ENCODE measurements around the gene ZNF362.
"Not testable (repeated sequence)": the region's sequence is repeated elsewhere in the genome, so short reads cannot be mapped to it uniquely, and the experiment has no call there.

ZNF362 gene

DNA sequence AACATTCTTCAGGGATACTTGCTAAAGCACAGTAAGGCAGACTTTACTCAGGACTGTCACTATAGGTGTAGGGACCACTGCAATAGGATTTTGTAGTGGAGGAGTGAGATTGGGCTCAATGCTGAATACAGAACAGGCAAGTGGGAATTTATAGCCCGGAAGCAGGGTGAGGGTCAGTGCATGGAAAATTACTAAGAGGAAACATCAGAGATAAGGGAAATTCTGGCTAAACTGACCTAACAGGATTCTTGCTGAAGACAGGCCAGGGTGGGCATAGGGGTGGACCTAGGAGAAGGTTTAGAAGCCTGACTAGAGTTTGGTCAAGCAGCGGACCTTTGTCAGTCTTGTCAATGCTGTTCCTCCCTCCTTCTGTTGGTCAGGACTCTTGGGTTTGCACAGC is 20.8 kb upstream of the ZNF362 start:
- H3K4me3 ChIP-seq (ENCODE audit: low read depth, low read length), result no peak overlapping the region
- TF ChIP-seq, protein P1, sequence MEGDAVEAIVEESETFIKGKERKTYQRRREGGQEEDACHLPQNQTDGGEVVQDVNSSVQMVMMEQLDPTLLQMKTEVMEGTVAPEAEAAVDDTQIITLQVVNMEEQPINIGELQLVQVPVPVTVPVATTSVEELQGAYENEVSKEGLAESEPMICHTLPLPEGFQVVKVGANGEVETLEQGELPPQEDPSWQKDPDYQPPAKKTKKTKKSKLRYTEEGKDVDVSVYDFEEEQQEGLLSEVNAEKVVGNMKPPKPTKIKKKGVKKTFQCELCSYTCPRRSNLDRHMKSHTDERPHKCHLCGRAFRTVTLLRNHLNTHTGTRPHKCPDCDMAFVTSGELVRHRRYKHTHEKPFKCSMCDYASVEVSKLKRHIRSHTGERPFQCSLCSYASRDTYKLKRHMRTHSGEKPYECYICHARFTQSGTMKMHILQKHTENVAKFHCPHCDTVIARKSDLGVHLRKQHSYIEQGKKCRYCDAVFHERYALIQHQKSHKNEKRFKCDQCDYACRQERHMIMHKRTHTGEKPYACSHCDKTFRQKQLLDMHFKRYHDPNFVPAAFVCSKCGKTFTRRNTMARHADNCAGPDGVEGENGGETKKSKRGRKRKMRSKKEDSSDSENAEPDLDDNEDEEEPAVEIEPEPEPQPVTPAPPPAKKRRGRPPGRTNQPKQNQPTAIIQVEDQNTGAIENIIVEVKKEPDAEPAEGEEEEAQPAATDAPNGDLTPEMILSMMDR (IDR thresholded peaks at IDR 0.05; ENCODE audit: low read depth, low read length, missing control alignments), result no peak
- DNase-seq (ENCODE audit: low read depth), result no peak

DNA sequence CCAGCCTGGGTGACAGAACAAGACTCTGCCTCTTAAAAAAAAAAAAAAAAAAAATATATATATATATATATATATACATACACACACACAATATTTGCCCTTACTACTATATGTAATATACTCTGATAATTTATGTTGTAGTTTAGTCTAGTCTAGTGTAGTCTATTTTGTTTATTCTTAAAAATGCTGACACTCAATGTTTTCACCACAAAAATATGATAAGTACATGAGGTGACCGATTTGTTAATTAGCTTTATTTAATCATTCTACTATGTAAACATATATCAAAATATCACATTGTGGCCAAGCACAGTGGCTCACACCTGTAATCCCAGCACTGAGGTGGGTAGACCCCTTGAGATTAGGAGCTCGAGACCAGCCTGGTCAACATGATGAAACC is 19.8 kb upstream of the ZNF362 start:
- DNase-seq (ENCODE audit: low read depth), result no peak
- TF ChIP-seq, protein P1 (IDR thresholded peaks at IDR 0.05; ENCODE audit: low read depth, low read length, missing control alignments), result no peak
- no peak overlapping the region for H3K4me3 ChIP-seq (ENCODE audit: low read depth, low read length)

DNA sequence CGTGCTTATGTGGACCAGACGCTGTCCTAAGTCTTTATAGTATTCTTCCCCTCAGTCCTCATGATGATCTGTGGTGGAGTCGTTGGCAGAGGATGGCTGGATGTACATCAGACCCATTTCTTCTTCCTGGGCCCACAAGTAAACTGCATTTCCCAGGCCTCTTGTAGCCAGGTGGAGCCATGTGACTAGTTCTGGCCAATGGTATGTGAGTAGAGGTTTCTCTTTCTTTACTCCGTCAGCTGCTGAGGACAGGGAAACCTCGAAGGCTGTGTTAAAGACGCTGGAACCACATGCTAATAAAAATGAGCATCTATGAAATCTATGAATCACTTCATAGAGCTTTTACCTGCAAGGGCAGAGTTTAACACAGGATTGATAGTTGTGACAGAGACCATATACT is 18.7 kb upstream of the ZNF362 start:
- no peak for DNase-seq (ENCODE audit: low read depth)
- H3K4me3 ChIP-seq (ENCODE audit: low read depth, low read length), result no peak overlapping the region
- TF ChIP-seq, protein P1 (IDR thresholded peaks at IDR 0.05; ENCODE audit: low read depth, low read length, missing control alignments), result no peak

DNA sequence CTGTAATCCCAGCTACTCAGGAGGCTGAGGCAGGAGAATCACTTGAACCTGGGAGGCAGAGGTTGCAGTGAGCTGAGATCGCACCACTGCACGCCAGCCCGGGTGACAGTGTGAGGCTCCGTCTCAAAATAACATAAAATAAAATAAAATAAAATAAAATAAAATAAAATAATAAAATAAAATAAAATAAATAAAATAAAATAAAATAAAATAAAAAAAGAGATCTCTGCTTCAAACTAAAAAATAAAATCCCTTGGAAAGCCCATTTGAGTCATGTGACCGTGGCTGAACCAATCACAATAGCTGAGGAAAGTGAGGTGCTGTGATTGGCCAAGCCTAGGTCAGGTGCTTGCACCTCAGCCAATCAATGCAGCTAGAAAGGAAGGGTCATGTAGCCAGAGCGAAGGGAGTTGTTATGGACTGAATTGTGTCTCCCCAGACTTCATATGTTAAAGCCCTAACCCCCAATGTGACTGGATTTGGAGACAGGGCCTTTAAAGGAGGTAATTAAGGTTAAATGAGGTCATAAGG is 18.0 kb upstream of the ZNF362 start:
- H3K4me3 ChIP-seq (ENCODE audit: low read depth, low read length); DNase-seq (ENCODE audit: low read depth): not testable (repeated sequence)

DNA sequence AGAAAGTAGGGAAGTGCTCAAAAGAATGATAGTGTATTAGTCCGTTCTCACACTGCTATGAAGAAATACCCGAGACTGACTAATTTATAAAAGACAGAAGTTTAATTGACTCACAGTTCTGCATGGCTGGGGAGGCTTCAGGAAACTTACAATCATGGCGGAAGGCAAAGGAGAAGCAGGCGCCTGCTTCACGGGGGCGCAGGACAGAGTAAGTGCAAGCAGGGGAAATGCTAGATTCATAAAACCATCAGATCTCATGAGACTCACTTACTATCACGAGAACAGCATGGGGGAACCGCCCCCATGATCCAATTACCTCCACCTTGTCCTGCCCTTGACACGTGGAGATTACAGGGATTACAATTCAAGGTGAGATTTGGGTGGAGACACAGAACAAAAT is 16.9 kb upstream of the ZNF362 start:
- not testable (repeated sequence) for DNase-seq (ENCODE audit: low read depth); H3K4me3 ChIP-seq (ENCODE audit: low read depth, low read length)

DNA sequence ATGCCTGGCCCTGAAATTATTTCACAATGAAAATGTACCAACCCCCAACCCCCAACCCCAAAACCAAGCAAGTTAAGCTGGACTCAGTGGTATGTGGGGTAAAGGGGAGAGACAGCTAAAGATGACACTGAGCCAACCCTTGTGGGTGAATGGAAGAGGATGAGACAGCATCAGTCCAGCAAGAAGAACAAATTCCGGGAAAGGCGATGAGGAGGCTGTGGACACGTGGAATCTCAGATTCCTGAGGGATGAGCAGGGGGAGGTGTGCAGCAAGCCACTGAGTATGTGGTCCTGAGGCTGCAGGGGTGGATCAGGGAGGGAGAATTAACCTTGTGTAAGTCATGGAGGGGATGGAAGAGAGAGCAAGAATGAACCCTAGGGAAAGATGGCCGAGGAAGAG is 14.4 kb upstream of the ZNF362 start:
- TF ChIP-seq, protein P1 (IDR thresholded peaks at IDR 0.05; ENCODE audit: low read depth, low read length, missing control alignments), result no peak

DNA sequence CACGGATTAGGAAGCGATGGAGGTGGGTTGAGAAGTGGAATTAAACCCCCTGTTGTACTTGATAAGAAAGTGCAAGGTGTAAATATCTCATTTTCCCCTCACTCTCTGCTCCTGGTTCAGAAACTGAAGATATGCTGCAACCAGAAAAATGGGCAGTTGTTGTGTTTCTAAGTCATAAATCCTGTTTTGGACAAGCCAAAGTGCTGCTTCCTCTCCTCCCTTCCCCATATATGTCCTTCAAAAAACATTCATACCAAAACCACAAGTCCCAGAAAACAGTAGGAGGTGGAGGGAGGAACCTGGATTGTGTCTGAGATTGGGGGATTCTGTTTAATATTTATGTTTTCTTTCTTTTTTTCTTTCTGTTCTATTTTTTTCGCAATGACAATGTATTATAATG is 13.6 kb upstream of the ZNF362 start:
- H3K4me3 ChIP-seq (ENCODE audit: low read depth, low read length), result no peak overlapping the region
- TF ChIP-seq, protein P1 (IDR thresholded peaks at IDR 0.05; ENCODE audit: low read depth, low read length, missing control alignments), result no peak
- DNase-seq (ENCODE audit: low read depth), result no peak

More for the DNA sequence above, 14.4 kb upstream of the ZNF362 start:
- DNase-seq (ENCODE audit: low read depth), result no peak
- no peak overlapping the region for H3K4me3 ChIP-seq (ENCODE audit: low read depth, low read length)

DNA sequence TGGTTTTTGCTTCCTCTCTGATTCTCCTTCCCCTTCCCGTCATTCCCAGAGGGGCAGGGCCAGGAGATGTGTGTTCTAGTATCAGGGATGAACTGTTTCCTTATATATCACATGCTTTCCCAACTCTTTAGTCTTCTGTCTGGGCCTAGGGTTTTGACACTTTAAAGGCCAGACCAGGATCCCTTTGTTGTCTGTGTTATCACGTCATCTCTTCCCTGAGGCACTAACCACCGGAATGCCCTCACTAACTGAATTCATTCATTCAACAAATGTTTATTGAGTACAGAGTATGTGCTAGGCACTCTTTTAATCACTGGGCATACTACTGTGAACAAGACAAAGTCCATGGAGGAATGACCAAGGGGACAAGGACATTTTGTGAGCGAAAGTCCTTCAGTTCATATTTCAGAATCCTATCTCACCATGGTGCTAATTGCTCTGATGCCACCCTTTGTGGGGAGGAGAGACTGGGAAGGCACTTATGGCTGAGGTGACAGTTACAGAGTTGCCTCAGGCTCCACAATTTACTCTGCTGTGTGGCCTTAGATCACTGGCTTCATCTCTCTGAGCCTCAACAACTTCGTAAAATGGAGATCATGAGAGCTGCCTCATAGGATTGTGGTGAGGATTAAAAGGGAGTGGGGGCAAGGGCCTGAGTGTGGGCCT is 12.0 kb upstream of the ZNF362 start:
- no peak for DNase-seq (ENCODE audit: low read depth)

More for the DNA sequence above, 12.0 kb upstream of the ZNF362 start:
- TF ChIP-seq, protein P1 (IDR thresholded peaks at IDR 0.05; ENCODE audit: low read depth, low read length, missing control alignments), result no peak
- H3K4me3 ChIP-seq (ENCODE audit: low read depth, low read length), result no peak overlapping the region
